HPDE6-E6E7 (cell line): ENCODE results near the gene SEC62.

ENCODE experiments used
- DNase-seq: peaks from one replicate; pipeline ENCODE4 v3.0.0; 2011; ENCODE audit warnings: missing footprints; ENCODE audit errors: extremely low spot score

The SEC62 gene

GRCh38 chr3:169966951-169967915, 626 bp downstream of the SEC62 start:
- DNase-seq, result peak; percentile 13

- no peak for DNase-seq
Measured at GRCh38 chr3:169968224-169968885, 1.7 kb downstream of the SEC62 start.

DNA sequence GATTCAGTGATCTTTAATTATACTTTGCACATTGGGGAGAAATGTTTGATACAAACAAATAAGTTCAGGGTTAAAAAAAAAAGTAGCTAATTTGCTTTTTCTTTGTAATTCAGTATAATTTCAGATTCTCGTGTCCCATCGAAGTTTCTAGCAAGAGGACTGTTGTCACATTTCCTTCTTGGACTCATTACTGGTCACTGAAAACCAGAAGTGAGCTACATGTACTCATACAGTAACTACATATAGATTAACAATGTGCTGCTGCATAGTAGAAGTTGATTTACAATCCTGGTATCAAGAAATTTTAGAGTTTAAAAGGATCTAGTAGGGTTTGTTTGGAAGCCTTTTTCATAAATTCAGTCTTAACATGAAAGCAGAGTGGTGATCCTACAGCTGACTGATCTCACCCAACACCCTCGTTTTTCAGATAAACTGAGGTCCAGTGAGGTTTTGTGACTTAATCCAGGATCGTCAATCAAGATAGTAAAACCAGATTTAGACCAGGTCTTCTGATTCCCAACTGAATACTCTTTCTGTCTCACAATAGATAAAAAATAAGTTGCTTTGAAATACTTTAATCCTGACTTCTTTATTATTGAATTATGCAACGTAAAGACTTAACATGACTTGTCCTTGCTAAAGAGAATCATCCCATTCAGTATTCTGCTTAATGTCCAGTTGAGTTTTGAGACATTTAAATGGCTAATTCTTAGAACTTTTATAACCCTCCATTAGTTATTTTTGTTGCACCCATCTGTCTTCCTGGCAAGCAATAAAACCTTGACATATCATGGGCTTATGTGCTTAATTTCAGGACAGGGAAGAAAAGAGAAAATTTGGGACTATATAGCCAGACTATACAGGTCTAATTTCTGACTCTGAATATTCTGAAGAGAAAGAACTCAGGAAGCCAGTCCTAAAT, 2.8 kb downstream of the SEC62 start:
- DNase-seq, result no peak

DNA sequence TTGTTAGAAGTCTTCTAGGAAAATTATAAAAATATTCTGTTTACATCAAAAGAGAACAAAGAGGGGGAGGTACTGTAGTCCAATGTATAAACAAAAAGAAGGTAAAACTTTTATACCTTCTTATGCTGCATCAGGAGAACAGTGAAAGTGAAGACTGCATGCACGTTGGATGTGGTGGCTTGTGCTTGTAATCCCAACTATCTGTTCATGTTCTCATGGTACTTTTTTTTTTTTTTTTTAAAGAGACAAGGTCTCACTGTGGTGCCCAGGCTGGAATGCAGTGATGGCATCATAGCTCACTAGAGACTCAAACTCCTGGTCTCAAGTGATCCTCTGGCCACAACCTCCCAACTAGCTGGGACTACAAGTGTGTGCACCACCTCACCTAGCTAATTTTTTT, 4.2 kb downstream of the SEC62 start:
- DNase-seq, result no peak

- no peak for DNase-seq
Measured at GRCh38 chr3:169971522-169971921, 4.9 kb downstream of the SEC62 start.

GRCh38 chr3:169980055-169980454, 13.4 kb downstream of the SEC62 start:
- DNase-seq, result no peak

GRCh38 chr3:169984292-169984691, 17.7 kb downstream of the SEC62 start:
- DNase-seq, result no peak

DNA sequence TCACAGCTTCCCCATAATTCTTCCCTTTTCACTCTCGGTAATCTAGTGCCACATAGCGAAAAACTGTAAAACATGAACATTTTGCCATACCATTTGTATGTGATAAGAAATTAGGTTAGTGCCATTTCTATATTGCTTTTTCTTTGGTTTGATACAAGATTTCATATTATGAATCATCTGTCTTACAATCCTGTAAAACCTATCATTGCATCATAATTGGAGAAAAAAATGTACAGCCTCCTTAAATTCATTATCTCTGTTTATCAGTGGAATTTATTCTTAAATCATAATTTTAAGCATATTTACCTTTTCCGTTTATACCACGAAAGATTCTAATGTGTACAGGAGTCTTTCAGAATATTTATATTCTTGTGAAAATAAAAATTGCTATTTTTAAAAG, 23.8 kb downstream of the SEC62 start:
- no peak for DNase-seq

- no peak for DNase-seq
Measured at GRCh38 chr3:169992156-169992555, 25.5 kb downstream of the SEC62 start.

- DNase-seq, result no peak
Measured at GRCh38 chr3:169992781-169993180, 26.2 kb downstream of the SEC62 start.

GRCh38 chr3:169993761-169994160, 27.2 kb downstream of the SEC62 start:
- DNase-seq, result no peak

DNA sequence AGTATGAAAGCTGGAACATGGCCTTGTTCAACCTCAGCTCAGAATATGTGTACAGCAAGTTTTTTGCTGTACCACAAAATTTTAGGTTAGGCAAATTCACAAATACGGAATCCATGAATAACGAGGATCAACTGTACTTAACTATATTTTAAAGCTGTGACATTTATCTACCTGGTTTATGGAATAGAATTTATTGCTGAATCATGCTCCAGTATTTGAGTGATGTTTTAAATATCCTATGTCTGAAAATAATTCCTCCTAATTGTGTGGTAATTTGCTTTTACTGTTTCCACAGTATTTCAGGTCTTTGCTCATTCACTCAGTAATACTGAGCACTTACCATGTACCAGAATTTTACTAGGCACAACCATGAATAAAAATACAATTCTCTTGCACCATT, 29.5 kb downstream of the SEC62 start:
- no peak for DNase-seq

DNA sequence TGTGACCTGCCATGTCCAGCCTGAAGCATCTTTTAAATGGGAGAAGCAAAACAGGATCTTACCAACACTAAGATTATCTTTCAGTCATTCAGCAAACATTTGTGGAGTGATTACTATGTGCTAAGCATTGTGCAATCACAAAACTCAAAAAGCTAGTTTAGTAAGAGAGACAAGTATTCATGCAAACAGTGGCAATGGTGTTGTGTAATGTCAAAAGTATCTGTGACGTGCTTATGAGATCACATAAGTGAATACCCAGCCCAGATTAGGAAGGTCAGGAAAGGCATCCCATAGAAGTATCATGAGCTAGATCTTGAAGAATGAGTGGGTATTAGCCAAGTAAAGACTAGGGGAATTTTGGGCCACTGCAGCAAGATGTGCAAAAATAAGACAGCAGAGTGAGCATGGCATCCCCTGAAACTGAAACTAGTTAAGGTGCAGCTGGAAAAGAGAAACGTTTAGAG, 32.1 kb downstream of the SEC62 start:
- DNase-seq, result no peak

DNA sequence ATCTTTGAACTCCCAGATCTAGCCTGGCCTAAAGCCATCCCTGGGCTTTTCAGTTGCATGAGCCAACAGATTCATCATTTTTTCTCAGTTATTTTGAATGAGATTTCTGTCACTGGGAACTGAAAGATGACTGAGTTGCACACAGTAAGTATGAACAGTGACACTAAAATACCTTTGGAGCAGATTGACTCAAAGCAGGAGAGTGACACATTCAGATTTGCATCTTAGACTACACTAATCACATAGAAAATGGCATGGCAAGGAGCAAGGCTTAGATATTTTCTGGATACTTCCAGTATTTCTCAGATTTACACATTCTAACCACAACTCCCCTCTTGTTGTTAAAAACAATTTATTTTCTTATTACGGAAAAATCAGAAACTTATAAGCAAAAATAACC, 32.8 kb downstream of the SEC62 start:
- no peak for DNase-seq

DNA sequence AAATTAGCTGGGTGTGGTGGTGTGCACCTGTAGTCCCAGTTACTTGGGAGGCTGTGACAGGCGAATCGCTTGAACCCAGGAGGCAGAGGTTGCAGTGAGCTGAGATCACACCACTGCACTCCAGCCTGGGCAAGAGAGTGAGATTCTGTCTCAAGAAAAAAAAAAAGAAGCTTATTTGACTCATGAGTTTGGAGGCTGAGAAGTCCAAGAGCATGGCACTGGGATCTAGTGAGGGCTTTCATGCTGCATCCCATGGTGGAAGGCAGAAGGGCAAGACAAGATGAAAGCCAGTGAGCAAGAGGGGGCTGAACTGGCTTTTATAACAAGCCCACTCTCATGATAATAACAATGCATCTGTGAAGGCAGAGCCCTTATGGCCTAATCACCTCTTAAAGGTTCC, 33.4 kb downstream of the SEC62 start:
- no peak for DNase-seq

DNA sequence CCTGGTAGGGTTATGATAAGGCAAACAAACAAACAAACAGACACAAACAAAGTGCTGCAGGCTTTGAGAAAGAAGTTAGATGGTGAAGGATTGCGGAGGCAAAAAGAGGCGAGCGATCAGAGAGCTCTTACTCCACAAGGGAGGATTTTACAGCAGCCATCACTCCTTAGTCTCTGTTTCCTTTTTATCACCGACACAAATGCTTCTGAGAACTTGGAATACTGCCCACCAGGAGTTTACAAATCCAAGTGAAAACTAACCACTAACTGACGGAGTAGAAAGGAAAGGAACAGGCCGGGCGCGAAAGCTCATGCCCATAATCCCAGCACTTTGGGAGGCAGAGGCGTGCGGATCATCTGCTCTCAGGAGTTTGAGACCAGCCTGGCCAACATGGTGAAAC, 35.6 kb downstream of the SEC62 start:
- no peak for DNase-seq

GRCh38 chr3:170002879-170003278, 36.3 kb downstream of the SEC62 start:
- DNase-seq, result no peak

DNA sequence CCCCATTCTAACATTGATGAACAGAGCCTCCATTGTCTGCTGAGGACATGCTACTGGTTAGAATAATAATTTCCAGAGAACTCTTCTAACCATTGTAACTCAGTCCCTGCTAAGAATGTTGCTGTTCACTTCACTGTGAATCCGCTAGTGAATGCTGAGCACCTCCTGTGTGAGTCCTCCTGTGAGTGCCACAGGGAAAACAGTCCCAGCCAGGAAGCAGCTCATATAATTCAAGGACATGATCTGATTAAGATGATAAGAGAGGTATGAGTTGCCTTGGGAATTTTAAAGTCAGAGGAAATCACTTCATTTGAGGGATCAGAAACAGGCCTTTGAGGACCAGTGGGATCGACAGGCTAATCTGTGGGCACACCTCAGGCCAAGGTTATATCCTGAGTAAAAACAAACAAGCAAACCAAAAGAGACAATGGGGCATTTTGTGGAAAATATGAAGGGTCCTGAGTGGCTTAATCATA, 37.3 kb downstream of the SEC62 start:
- no peak for DNase-seq

DNA sequence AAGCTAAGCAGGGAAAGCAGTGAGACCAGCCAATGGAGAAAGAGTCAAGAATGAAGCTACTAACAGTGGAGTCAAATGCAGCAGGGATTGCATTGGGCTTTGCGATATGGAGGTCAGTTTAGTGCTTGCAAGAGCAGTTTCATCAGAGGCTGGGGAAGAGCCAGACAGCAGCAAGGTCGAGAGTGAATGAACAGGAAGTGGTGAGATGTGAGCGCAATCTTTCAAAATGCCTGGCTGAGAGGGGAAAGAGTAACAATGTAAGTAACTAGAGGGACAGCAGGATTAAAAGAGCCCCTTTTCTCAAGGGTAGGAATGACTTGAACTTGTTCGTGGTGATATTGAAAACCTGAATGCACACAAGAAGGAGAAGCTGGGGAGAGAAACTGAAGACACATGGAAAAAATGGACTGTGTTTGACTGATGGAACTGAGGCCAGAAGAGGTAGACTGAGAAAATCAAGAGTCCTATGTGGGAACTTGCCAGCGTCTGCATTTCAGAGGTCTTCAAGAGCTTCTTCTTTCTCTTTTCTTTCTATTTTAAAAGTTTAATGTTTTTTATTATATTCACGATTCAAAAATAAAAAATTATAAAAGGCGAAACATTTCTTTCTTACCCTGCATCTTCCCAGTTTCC, 40.5 kb downstream of the SEC62 start:
- no peak for DNase-seq

DNA sequence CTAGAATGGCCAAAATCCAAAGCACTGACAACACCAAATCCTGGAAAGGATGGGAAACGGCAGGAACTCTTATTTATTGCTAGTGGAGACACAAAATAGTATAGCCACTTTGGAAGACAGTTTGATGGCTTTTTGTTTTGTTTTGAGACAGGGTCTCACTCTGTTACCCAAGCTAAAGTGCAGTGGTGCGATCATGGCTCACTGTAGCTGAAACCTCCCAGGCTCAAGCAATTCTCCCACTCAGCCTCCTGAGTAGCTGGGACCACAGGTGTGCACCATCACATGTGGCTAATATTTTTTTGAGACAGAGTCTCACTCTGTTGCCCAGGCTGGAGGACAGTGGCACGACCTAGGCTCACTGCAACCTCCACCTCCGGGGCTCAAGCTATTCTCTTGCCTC, 43.9 kb downstream of the SEC62 start:
- no peak for DNase-seq

GRCh38 chr3:170012683-170013400, 46.2 kb downstream of the SEC62 start:
- DNase-seq, result no peak
